ENCODE results near the gene C12orf75.

The C12orf75 gene

DNA sequence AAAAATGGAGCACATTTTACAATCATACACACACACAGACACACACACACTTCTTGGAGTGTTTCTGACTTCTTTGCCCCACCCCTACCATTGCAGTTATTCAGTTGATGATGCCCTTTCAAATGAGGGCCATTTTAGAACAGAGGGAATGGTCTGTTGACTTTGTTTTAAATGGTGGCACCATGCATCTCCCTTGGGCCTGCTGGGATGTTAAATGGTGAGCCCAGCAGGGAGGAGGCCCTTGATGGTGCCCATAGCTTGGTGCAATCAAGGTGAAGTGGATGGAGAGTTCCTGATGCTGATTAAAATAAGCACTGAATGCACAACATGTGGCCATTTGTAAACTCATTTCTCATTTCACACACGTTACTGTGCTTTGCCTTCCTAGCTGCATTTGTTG is 13.3 kb downstream of the C12orf75 start:
- DNase-seq (ENCODE audit: low spot score), result no peak

DNA sequence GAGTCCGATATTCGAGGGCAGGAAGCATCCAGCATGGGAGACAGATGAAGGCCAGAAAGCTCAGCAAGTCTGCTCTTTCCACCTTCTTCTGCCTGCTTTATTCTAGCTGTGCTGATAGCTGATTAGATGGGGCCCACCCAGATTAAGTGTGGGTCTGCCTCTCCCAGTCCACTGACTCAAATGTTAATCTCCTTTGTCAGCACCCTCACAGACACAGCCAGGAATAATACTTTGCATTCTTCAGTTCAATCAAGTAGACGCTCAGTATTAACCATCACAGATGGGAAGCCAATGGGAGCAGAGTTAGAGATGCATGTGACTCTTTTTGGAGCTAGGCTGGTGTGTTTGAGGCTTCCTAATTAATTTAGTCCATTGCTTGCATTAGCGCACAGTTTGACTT is 17.0 kb downstream of the C12orf75 start:
- TF ChIP-seq, protein P1, sequence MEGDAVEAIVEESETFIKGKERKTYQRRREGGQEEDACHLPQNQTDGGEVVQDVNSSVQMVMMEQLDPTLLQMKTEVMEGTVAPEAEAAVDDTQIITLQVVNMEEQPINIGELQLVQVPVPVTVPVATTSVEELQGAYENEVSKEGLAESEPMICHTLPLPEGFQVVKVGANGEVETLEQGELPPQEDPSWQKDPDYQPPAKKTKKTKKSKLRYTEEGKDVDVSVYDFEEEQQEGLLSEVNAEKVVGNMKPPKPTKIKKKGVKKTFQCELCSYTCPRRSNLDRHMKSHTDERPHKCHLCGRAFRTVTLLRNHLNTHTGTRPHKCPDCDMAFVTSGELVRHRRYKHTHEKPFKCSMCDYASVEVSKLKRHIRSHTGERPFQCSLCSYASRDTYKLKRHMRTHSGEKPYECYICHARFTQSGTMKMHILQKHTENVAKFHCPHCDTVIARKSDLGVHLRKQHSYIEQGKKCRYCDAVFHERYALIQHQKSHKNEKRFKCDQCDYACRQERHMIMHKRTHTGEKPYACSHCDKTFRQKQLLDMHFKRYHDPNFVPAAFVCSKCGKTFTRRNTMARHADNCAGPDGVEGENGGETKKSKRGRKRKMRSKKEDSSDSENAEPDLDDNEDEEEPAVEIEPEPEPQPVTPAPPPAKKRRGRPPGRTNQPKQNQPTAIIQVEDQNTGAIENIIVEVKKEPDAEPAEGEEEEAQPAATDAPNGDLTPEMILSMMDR (IDR thresholded peaks at IDR 0.05; ENCODE audit: poor library complexity, severe bottlenecking), result no peak
- ATAC-seq (ENCODE audit: low read depth) (no peak), DNase-seq (ENCODE audit: low spot score) (no peak)
- 0 out of 2 replicates have a peak, but pooled peaks cover 14% of the 10 kb centered on the region for H3K36me3 ChIP-seq (ENCODE audit: low read depth)
- H3K27me3 ChIP-seq (ENCODE audit: insufficient read depth, poor library complexity, severe bottlenecking), result no peaks in the 10 kb centered on the region
- H3K9me3 ChIP-seq (ENCODE audit: severe bottlenecking), result no peaks in the 10 kb centered on the region
- no peak overlapping the region for H3K4me3 ChIP-seq (ENCODE audit: severe bottlenecking)
- H3K4me1 ChIP-seq (ENCODE audit: insufficient read depth, poor library complexity, severe bottlenecking), result no peaks in the 10 kb centered on the region
- H3K27ac ChIP-seq (ENCODE audit: poor library complexity, severe bottlenecking), result no peak overlapping the region

More for the DNA sequence above, 13.3 kb downstream of the C12orf75 start:
- H3K27ac ChIP-seq (ENCODE audit: poor library complexity, severe bottlenecking), result no peak overlapping the region
- H3K27me3 ChIP-seq (ENCODE audit: insufficient read depth, poor library complexity, severe bottlenecking), result no peaks in the 10 kb centered on the region
- H3K9me3 ChIP-seq (ENCODE audit: severe bottlenecking), result peaks cover 2% of the 10 kb centered on the region
- peaks cover 6% of the 10 kb centered on the region; the same call in 1 of the 2 replicates for H3K36me3 ChIP-seq (ENCODE audit: low read depth)
- H3K4me1 ChIP-seq (ENCODE audit: insufficient read depth, poor library complexity, severe bottlenecking), result no peaks in the 10 kb centered on the region
- ATAC-seq (ENCODE audit: low read depth), result no peak
- H3K4me3 ChIP-seq (ENCODE audit: severe bottlenecking), result no peak overlapping the region
- TF ChIP-seq, protein P1 (IDR thresholded peaks at IDR 0.05; ENCODE audit: poor library complexity, severe bottlenecking), result no peak

DNA sequence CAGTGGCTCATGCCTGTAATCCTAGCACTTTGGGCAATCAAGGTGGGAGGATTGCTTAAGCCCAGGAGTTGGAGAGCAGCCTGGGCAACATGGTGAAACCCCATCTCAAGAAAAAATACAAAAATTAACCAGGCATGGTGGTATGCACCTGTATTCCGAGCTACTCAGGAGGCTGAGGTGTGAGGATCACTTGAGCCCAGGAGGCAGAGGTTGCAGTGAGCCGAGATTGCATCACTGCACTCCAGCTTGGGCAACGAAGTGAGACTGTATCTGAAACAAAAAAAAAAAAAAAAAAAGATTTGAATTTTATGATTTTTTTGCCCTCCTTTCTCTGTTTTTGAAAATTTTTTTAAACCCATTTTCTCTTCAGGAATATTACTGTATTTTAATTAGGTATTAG is 17.7 kb downstream of the C12orf75 start:
- DNase-seq (ENCODE audit: low spot score) (no peak), ATAC-seq (ENCODE audit: low read depth) (no peak)
- no peaks in the 10 kb centered on the region for H3K4me1 ChIP-seq (ENCODE audit: insufficient read depth, poor library complexity, severe bottlenecking)
- H3K36me3 ChIP-seq (ENCODE audit: low read depth), result 0 out of 2 replicates have a peak, but pooled peaks cover 13% of the 10 kb centered on the region
- no peak overlapping the region for H3K27ac ChIP-seq (ENCODE audit: poor library complexity, severe bottlenecking)
- no peak overlapping the region for H3K4me3 ChIP-seq (ENCODE audit: severe bottlenecking)
- H3K27me3 ChIP-seq (ENCODE audit: insufficient read depth, poor library complexity, severe bottlenecking), result no peaks in the 10 kb centered on the region
- H3K9me3 ChIP-seq (ENCODE audit: severe bottlenecking), result no peaks in the 10 kb centered on the region
- TF ChIP-seq, protein P1 (IDR thresholded peaks at IDR 0.05; ENCODE audit: poor library complexity, severe bottlenecking), result no peak

GRCh38 chr12:105348561-105348960 is 18.1 kb downstream of the C12orf75 start:
- no peak for ATAC-seq (ENCODE audit: low read depth)
- Histone ChIP-seq H3K27ac (ENCODE audit: poor library complexity, severe bottlenecking) (no peak overlapping the region), H3K36me3 (ENCODE audit: low read depth) (0 out of 2 replicates have a peak, but pooled peaks cover 9% of the 10 kb centered on the region), H3K4me3 (ENCODE audit: severe bottlenecking) (no peak overlapping the region), H3K4me1 (ENCODE audit: insufficient read depth, poor library complexity, severe bottlenecking) (no peaks in the 10 kb centered on the region), H3K9me3 (ENCODE audit: severe bottlenecking) (no peaks in the 10 kb centered on the region), H3K27me3 (ENCODE audit: insufficient read depth, poor library complexity, severe bottlenecking) (no peaks in the 10 kb centered on the region)
- TF ChIP-seq, protein P1 (IDR thresholded peaks at IDR 0.05; ENCODE audit: poor library complexity, severe bottlenecking), result no peak
- DNase-seq (ENCODE audit: low spot score), result no peak

- Histone ChIP-seq H3K4me1 (ENCODE audit: insufficient read depth, poor library complexity, severe bottlenecking) (no peaks in the 10 kb centered on the region), H3K27me3 (ENCODE audit: insufficient read depth, poor library complexity, severe bottlenecking) (no peaks in the 10 kb centered on the region), H3K36me3 (ENCODE audit: low read depth) (0 out of 2 replicates have a peak, but pooled peaks cover 8% of the 10 kb centered on the region), H3K9me3 (ENCODE audit: severe bottlenecking) (no peaks in the 10 kb centered on the region), H3K27ac (ENCODE audit: poor library complexity, severe bottlenecking) (no peak overlapping the region), H3K4me3 (ENCODE audit: severe bottlenecking) (no peak overlapping the region)
- no peak for DNase-seq (ENCODE audit: low spot score)
- TF ChIP-seq, protein P1 (IDR thresholded peaks at IDR 0.05; ENCODE audit: poor library complexity, severe bottlenecking), result no peak
- ATAC-seq (ENCODE audit: low read depth), result no peak
These were observed 18.6 kb downstream of the C12orf75 start for GRCh38 chr12:105349138-105349537.

All from RWPE2 (cell line).